ENCODE measurements around the gene SEC14L6.

Gene SEC14L6

GRCh38 chr22:30491381-30491780 is 55.2 kb downstream of the SEC14L6 start:
- no peak for DNase-seq

DNA sequence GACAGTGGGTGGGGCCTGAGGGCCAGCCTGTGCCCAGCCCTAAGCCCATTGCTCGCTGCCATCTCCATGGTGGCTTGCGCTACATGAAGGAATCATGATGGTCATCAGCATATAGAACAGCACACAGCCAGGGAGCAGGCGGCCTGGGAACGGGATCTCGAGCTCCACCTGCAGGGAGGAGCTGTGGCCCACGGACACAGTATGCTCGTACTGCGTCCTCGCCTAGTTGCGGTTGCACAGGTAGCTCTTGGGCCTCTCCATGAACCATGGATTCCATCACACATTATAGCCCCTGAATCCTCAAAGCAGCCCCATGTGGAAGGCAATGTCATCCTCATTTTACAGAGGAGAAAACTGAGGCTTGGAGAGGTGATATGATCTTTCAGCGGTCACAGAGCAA is 56.1 kb downstream of the SEC14L6 start:
- DNase-seq: no peak

- no peak for DNase-seq
Measured at GRCh38 chr22:30488121-30488520, 58.4 kb downstream of the SEC14L6 start.

GRCh38 chr22:30486661-30487115 is 59.9 kb downstream of the SEC14L6 start:
- no peak for DNase-seq

DNA sequence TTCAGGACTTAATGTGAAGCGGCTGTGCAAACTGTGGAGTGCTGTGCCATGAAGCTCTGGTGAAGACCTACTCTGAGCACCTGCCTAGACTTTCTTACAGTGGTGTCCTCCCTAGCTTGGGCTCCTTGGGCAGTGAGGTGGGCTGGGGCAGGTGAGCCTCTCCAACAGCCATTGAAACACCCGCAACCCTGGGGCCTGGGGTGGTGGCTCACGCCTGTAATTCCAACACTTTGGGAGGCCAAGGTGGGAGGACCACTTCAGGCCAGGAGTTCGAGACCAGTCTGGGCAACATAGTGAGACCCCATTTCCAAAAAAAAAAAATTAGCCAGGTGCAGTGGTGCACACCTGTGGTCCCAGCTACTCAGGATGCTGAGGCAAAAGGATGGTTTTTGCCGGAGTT is 60.4 kb downstream of the SEC14L6 start:
- DNase-seq: no peak

GRCh38 chr22:30485362-30485988 is 61.1 kb downstream of the SEC14L6 start:
- peak; percentile 76 for DNase-seq

DNA sequence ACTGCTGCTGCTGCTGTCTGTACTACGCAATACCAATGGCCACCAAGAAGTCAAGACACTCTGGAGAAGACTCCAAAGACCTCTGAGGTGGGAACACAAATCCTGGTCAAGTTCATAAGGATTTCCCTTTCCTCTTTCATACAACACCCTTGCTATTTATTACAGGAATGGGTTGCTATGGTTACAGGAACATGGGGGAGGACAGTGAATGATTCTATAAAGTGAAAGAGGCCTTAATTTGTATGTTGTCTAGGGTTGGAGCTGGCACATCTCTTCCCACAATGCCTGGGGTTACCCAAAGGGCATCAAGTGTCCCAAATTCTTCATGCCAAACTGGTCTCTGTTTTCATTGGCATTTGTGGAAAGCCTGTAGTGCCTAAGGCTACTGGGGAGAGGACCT is 63.4 kb downstream of the SEC14L6 start:
- no peak for DNase-seq

GRCh38 chr22:30481711-30482110 is 64.8 kb downstream of the SEC14L6 start:
- DNase-seq: no peak

DNA sequence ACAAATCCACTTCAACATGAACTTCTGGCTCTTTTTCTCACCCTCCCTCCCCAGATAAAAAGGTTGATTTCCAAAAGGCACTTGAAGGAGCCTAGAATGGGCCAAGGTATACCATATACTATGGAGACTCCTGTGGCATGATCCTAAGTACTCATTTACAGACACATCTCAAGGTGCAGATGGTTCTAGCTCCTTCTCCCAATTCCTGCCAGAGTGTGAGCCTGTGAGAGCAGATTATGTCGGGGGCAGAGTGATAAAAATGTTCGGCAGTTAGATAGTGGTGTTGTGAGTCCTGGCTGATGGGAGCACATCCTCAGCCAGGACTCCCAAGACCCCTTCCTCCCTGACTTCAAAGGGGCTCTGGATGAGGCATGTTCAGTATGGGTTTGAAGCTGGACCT is 66.6 kb downstream of the SEC14L6 start:
- no peak for DNase-seq

- DNase-seq: no peak
Measured at GRCh38 chr22:30474683-30475424, 71.7 kb downstream of the SEC14L6 start.

DNA sequence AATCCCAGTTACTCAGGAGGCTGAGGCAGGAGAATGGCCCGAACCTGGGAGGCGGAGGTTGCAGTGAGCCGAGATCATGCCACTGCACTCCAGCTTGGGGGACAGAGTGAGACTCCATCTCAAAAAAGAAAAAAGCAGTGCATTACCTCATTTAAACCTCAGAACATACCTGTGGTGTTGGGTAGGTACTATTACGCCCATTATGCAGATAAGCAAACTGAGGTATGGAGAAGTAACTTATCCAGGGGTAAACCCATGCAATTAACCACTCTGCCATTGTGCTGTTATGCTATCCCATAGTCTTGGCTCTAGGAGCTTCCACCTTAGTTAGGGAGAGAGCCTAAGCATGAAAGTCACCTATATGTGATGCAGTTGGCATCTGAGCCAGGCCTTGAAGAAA is 72.4 kb downstream of the SEC14L6 start:
- DNase-seq: no peak

GRCh38 chr22:30472994-30473720 is 73.4 kb downstream of the SEC14L6 start:
- DNase-seq: no peak
